Ecto neural progenitor cell (in vitro differentiated cells): ENCODE data around the gene GREB1L.
"Not testable (repeated sequence)": the region's sequence is repeated elsewhere in the genome, so short reads cannot be mapped to it uniquely, and the experiment has no call there.

Source experiments
- DNase-seq: peaks from one replicate; pipeline ENCODE4 v3.0.0-alpha.2; 2018; ENCODE audit warnings: low spot score

Gene GREB1L

DNA sequence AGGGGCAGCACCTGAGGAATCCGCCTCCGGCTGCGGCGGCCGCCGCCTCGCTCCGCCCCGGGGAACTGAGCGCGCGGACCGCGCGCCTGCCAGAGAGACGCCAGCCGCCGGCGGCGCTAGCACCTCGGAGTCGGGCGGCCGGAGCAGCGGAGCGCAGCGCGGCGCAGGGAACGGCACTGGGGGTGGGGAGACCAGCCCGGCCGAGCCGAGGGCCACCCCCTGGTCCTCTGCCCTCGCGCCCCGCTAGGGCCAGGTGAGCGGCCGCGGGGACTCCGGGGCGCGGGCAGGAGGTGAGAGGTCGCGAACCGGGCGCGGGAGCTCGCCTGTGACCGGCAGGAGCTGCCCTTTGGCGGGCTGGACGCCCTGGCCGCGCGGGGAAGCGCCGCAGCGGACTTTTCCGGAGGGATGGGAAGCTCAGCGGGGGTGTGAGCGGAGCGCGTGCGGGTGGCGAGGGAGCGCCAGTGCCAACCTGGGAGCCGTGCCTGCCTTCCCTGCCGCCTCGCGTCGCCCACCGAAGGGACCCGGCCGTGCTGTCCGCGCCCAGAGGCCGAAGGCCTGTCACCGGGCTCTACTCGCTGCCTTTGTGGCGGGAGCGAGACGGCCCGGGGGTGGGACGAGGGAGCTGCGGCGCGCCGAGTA lies at the start of gene GREB1L:
Gene GREB1L, plus strand, starts transcription at position 92 of the 639 bp plus-strand sequence. CDS start 141,287 bp downstream, outside the sequence.
- DNase-seq = peak; percentile 90

DNA sequence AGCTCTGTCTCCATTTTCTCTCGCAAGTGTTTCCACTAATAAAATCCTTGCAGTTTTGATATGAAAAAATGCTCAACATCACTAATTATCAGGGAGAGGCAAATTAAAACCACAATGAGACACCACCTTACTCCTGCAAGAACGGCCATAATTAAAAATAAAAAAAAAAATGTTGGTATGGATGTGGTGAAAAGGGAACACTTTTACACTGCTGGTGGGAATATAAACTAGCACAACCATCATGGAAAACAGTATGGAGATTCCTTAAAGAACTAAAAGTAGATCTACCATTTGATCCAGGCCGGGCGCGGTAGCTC lies 49.8 kb upstream of the GREB1L start:
- DNase-seq = no peak

DNA sequence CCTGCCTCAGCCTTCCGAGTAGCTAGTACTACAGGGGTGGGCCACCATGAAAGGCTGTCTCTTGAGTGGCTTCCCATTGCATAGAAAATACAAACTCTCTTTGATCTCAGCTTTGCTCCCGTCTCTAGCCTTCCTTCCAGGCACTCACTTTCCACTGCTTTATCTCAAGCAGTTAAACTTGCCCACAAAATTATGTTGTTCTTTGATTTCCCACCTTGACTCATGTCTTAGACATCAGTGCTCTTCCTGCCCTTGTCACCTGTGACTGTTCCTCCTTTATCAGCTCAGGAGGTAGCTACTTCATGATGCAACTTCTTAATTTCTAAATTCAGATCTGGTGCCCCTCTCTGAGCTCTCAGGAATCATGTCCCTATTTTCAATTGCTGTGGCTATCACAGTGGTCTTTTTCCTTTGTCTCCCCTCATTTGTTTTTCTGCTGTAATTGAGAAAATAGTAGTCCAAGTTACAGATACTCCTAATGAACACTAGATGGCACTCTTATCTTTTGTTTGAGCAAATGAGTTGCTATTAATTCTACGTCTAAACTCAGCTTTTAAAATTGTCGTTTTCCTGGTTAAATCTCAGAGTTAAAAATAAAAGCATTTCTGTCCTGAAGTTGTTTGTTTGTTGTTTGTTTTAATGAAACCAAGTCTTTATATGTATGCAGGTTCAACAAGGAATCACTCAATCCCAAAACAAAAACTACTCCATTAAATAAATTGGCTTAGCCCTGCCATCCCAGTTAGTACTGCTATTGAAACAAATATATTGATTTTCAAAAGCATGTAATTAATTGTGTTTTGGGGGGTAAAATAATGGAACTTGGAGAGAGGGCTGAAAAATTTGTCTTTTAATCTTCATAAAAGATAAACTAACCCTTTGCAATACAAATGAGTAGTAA lies 46.9 kb upstream of the GREB1L start:
- no peak for DNase-seq

DNA sequence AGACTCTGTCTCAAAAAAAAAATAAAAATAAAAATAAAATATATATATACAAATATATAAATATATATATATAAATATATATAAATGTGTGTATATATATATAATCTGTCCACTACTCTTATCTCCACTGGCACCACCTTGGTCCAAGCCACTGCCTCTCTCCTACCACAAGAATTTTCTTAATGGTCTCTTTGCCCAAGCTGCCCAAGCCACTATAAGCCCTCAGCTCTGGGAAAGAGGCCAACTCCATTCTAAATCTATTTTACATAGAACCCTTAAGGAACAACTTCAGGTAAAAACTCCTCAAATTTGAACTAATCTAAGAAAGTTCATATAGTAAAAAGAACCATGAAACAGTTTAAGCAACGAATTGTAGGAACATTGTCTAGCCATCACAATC lies 45.6 kb upstream of the GREB1L start:
- no peak for DNase-seq

DNA sequence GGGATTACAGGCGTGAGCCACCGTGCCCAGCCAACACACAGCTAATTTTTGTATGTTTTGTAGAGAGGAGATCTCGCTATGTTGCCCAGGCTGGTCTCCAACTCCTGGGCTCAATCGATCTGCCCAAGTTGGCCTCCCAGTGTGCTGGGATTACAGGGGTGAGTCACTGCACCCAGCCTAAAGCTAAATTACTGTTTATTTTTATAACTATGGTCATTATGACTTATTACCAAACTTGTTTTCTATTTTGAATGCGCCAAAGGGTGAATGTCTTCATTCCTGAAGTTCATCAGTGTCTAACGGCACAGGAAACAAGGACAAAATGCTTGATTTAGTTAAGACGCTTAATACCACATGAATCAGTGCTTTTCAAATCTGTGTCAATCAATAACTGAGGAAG lies 38.9 kb upstream of the GREB1L start:
- DNase-seq = no peak

DNA sequence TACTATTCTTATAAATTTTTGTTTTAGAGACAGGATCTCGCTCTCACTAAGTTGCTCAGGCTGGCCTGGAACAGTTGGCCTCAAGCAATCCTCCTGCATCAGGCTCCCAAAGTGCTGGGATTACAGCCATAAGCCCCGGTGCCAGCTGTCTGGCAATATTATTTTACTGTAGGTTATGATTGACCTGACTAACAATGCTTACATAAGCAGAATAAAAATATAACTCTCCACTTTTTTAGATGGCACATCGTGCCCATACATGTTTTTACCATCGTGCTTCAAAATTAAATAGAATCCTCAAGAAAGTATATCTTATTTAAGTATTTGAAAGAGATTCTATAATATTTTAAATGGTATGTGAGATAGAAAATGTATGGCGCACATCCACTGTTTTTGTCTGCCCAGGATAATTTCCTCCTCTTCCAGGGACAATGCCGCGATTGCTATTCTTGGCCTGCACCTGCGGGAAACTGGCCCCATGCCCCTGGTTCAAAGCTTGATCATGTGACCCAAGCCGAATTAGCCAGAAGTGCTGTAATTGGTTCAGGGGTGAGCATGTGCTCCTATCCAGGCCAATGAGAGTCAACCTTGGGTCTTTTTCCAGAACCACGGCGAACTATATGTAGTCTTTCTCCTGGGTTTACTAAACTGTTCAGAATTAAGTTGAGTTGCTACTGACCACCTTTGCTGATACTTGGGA lies 38.3 kb upstream of the GREB1L start:
- DNase-seq = no peak

DNA sequence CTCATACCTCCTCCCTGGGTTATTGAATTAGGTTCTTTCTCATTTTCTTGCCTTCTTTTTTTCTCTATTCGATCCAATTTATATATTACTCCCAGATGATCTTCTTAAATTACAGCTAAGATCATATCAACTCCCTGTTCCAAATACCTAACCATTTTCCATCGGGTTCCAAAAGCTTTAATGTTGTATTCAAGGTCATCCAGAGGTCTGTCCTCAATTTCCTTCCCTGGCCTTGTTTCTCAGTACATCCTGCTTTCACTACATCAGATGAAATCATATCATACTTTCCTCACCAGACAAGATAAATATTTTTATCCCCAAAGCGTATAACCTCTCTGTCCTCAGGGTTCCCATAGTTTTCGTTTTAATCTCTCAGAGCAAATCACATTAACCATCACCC lies 36.3 kb upstream of the GREB1L start:
- no peak for DNase-seq

DNA sequence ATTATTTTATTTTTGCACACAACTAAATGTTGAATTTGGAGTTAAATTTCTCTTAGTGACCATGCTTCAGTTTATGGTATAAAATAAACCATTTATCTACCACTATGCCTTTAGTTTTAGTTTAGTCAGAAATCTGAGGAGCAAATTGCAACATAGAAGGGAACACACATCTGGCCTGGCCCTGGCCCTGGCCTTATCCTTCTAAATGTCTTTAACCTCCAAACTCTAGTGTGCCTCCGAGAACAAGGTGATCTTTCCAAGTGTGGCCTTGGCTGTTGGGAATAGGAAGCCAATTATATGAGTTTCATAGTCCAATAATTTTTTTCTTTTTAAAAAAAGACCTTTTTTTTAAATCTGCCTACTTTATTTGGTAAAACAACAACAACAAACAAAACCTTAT lies 31.8 kb upstream of the GREB1L start:
- no peak for DNase-seq

DNA sequence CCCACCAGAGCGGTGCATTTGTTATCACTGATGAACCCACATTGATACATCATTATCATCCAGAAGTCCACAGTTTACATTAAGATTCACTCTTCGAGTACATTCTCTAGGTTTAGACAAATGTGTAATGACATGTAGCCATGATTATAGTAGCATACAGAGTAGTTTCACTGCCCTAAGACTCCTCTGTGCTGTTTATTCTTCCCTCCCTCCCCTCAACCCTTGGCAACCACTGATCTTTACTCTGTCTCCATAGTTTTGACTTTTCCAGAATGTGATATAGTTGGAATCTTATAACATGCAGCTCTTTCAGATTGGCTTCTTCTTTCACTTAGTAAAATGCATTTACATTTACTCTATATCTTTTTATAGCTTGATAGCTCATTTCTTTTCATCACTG lies 31.2 kb upstream of the GREB1L start:
- DNase-seq = no peak

DNA sequence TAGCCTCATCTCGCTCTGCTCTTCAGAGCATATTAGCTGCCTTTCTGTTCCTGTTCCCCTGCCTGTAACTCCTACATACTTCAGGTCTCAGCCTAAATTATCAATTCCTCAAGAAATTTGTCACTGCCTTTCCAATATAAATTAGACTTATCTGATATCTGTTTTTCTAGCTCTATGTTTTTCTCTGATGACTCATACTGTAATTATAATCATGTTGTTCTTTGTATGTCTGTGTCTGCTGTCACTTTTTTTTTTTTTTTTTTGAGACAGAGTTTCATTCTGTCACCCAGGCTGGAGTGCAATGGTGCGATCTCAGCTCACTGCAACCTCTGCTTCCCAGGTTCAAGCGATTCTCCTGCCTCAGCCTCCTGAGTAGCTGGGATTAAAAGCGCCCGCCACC lies 27.6 kb upstream of the GREB1L start:
- DNase-seq = not testable (repeated sequence)

DNA sequence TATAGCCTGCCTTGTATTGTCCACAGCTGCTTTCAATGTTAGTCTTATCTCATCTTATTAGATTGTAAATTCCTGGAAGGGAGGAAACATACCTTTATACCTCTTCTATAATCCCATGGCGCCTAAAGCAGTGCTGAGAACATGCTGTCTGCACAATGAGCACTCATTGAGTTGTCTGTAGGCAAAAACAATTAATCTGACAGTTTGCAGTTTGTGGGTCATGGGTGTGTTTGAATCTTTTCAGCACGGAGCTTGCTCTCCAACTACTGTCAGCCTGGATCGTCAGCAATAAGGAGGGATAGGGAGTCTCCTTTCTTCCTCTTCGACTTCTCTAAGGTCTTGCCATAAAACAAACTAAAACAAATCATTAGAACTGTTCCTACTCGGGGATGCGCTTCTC lies 26.5 kb upstream of the GREB1L start:
- DNase-seq = no peak

DNA sequence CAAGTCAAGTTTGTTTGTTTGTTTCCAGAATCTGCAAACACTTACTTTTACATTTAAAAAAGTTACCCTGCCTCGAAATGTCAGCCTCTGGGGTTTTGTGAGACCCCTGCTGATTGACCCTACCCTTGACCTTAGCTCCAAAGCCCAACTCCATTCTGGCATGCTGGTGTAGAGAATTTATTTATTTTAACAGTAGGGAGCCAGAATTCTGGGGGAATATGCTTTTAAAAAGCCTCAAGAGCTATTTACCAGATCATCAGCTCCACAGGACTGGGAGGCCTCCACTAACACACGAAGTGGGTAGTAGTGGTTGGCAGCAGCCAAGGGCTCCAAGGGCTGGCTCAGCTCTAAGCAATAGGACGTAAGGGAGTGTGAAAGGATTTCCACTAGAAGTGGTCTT lies 23.2 kb upstream of the GREB1L start:
- no peak for DNase-seq

DNA sequence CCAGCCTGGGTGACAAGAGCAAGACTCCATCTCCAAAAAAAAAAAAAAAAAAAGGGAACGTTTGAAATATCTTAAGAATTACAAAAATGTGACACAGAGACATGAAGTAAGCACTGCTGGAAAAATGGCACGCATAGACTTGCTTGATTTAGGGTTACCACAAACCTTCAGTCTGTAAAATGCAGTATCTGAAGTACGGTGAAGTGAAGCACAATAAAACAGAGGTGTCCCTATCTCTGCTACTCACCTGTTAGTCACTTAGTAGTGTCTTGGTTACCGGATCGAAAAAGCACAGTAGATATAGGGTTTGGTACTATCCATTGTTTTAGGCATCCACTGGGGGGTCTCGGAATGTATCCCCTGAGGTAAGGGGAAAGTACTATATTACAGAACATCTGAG lies 11.6 kb upstream of the GREB1L start:
- no peak for DNase-seq

DNA sequence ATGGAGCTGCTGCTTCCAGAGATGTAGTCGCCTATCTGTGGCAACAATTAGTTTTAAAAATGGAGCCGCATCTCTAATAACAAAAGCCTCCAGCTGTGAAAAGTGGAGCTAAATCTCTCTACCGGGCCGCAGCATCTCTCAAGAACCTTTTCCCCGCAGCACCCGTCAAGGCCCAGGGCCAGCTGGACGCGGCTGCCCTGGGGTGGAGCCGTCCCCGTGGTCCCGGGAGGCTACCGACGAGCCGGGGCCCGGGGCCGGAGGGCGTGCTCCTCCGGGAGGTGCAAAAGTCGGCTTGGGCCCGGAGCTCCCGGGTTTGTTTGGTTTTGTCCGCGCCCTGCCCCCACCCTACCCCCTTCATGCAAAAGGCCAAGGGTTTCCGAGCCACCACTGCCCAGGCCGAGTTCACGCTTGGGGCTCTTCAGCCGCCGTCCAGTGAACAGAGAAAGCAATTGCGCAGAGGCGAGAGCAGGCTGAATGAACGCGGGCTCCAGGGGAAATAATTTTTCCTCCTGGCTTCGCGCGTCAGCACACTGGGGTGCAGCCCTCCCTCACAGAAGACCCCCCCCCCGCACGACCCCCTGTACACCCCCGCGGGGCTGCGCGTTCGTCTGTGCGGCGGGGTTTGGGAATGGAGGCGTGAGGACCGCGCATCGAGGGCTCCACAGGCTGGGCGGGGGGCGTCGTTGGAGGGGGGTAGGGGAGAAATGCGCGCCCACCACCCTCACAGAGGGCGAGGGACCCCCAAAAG lies 557 bp upstream of the GREB1L start:
- DNase-seq = peak; percentile 83

DNA sequence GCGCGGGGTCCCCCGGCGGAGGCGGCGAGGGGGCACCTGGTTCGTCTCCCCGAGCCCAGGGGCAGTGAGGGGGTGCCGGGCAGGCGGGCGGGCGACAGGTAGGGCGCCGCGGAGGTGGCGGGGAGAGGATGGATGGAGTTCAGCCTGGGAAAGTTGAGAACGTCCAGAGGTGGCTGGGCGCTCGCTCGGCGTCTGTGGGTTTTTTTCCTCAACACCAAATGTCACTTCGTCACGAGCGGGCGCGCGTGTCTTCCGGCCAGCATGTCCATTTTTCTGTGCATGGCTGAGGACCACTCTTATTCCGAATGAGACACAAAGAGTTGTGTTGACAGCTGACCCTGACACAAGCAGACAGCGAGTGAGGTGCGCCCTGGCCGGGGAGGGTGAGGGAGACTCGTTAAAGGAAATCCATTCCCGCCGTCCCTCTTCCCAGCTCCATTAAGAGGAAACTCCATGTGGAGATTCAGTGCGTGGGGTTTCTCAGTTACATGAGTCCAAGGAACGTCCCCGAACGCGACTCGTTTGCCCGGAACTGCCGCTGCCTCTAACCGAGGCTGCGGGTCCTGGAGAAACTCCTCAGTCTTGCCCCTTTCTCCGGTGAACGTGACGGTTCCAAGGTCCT lies 859 bp downstream of the GREB1L start:
- DNase-seq = peak; percentile 53

DNA sequence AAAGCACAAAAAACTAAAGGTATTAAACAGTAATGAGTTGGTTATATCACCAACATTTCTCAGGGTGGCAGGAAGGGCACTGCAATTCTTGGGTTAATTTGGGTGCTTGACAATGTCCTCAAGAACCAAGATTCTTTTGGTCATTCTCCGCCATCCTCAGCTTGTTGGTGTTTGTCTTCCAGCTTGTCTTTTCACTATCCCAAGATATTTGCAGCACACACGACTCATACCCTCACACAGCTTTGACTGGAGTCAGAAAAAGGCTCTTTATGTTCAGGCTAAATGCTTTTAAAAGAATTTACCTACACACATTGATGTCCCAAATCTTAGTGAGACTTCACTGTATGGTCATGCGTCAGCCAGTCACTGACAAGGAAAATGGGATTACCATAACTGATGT lies 12.5 kb downstream of the GREB1L start:
- no peak for DNase-seq

DNA sequence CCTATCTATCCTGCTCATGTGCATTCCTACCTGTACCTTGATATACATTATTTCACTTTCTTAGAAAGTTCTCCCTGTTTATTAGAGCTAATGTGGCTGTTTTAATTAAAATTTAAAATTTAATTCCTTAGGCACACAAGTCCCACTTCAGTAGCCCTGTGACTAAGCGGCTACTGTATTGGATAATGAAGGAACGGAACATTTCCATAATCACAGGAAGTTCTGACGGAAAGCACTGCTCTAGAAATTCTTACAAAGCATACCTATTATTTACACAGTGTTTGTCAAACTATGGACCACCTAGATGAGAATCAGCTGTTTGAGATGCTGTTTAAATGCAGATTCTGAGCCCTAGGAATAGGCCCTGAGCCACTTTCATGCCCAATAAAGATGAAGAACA lies 13.2 kb downstream of the GREB1L start:
- no peak for DNase-seq

DNA sequence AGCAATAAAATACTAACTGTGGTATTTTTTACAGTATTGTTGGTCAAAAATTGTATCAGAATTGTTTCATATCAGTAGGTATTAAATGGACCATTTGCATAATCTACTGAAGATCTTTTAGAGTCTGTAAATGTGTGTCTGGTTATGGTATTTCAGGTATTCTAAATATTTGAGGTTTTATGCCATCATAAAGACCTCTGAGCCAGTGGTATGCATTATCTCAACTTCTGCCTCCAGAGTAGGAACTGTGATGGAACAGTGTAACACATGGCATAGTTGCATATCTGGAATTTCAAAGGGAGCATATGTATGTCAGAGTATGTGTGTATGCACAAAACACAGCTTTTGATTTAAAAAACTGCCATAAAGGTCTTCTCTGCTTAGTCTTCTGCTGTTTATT lies 15.4 kb downstream of the GREB1L start:
- no peak for DNase-seq

DNA sequence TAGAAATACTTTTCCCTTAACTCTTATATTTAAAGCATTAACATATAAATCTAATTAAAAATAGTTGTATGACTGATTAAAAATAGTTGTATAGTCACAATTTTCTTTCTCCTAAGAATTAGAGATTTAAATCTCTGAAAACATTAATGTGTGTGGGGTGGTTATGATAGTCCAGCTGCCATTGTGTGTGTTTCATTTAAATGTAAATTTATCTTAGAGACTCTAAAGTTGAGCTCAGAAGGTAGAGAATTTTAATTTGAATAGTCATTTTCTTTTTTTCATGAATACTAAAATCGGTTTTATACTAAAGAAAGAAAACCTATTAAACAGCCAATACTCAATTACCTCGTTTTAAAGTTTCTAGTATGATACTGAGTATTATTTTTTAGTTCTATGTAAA lies 18.6 kb downstream of the GREB1L start:
- DNase-seq = no peak

DNA sequence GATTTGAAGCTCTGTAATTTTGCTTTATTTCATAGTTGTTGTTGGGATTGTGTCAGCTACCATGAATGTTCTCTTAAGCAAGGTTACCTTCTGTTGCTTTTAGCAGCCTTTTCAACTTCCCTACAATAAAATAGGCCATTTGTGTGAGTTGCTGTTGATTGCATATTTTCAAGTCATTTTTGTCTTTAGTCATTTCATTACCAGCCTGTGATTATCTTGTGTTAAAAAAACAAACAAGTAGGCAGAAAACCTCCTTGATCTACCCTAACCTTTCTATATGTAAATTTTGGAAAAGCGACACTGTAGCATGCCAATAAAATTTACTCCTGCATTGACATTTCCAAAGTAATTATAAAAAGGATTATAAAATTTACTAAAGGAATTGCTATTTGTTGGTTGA lies 19.3 kb downstream of the GREB1L start:
- no peak for DNase-seq

DNA sequence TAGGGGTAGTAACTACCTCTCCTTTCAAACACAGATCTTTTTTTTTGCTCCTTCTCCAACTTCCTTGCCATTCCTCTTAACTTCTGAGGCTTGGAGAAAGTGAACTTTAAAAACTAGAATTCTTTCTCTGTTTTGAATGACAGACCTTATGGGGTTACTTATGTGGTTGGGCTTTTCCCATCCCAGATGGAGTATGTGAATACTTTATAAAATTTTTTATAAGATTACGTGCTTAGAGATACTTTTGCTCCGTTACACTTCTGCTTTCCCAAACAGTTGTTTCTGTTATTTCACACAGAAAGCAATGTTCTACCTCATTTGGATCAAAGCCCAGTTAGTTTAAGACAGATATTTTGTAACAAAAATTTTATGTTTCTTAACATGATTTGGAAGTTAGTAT lies 20.2 kb downstream of the GREB1L start:
- DNase-seq = no peak

DNA sequence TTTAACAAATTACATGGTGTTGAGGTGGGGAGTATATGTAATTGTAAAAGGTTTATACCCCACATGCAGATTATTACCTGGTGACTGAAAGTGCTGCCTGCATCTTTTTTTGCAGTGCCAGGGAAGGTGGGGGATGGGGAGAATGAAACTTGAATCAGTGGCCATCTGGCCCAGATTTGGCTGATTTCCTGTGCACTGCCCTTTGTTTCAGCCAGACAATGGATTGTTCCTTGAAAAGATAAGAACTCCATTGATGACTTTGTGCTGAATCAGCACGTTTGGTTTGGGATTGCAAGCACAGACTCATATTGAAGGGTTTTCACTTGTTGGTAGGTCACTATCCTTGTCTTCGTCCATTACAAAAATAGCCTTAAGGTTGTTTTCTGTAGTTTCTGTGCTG lies 20.9 kb downstream of the GREB1L start:
- peak; percentile 60 for DNase-seq
